Activated T-cell treated with anti-CD3 and anti-CD28 coated beads for 4 hours (primary cell): ENCODE results near the gene TMEM178A.

Experiments
- DNase-seq: peaks from one replicate; pipeline ENCODE4 v3.0.0-alpha.2; 2020

The TMEM178A gene

GRCh38 chr2:39682066-39682692 lies 16.5 kb downstream of the TMEM178A start:
- DNase-seq = no peak

- no peak for DNase-seq
These were observed 17.4 kb downstream of the TMEM178A start for GRCh38 chr2:39683022-39683699.

- DNase-seq = no peak
These were observed 18.7 kb downstream of the TMEM178A start for GRCh38 chr2:39684464-39684863.

GRCh38 chr2:39685126-39685525 lies 19.4 kb downstream of the TMEM178A start:
- no peak for DNase-seq

GRCh38 chr2:39686456-39686855 lies 20.7 kb downstream of the TMEM178A start:
- no peak for DNase-seq

- no peak for DNase-seq
These were observed 22.5 kb downstream of the TMEM178A start for GRCh38 chr2:39688181-39688580.

GRCh38 chr2:39689272-39689841 lies 23.6 kb downstream of the TMEM178A start:
- no peak for DNase-seq

GRCh38 chr2:39689876-39690275 lies 24.2 kb downstream of the TMEM178A start:
- no peak for DNase-seq

- DNase-seq = no peak
These were observed 27.5 kb downstream of the TMEM178A start for GRCh38 chr2:39693245-39693644.

GRCh38 chr2:39696101-39696553 lies 30.4 kb downstream of the TMEM178A start:
- DNase-seq = no peak

- DNase-seq = no peak
These were observed 31.1 kb downstream of the TMEM178A start for GRCh38 chr2:39696838-39697237.

GRCh38 chr2:39697454-39697853 lies 31.7 kb downstream of the TMEM178A start:
- no peak for DNase-seq

- no peak for DNase-seq
These were observed 35.4 kb downstream of the TMEM178A start for GRCh38 chr2:39701137-39701536.

- DNase-seq = no peak
These were observed 37.6 kb downstream of the TMEM178A start for GRCh38 chr2:39703181-39703872.

GRCh38 chr2:39704540-39704939 lies 38.8 kb downstream of the TMEM178A start:
- DNase-seq = no peak

GRCh38 chr2:39705638-39706037 lies 39.9 kb downstream of the TMEM178A start:
- no peak for DNase-seq

- DNase-seq = no peak
These were observed 40.6 kb downstream of the TMEM178A start for GRCh38 chr2:39706312-39706711.

GRCh38 chr2:39706945-39707344 lies 41.2 kb downstream of the TMEM178A start:
- DNase-seq = no peak

- no peak for DNase-seq
These were observed 42.3 kb downstream of the TMEM178A start for GRCh38 chr2:39708003-39708402.

- no peak for DNase-seq
These were observed 45.1 kb downstream of the TMEM178A start for GRCh38 chr2:39710807-39711206.

- no peak for DNase-seq
These were observed 47.2 kb downstream of the TMEM178A start for GRCh38 chr2:39712953-39713352.

- no peak for DNase-seq
These were observed 49.4 kb downstream of the TMEM178A start for GRCh38 chr2:39715095-39715494.

GRCh38 chr2:39715822-39716221 lies 50.1 kb downstream of the TMEM178A start:
- DNase-seq = no peak

GRCh38 chr2:39717067-39717466 lies 51.4 kb downstream of the TMEM178A start:
- no peak for DNase-seq
